Liver (tissue), 9 donors: ENCODE measurements around the gene CD79B. TPM values are rescaled to one million over a fixed set of nuclear protein-coding genes. Genes with fewer than 3 reads are reported as not detected.
A peak's percentile ranks its signal among the peaks of the same experiment; 100 is the strongest.
"Not testable (repeated sequence)": the region's sequence is repeated elsewhere in the genome, so short reads cannot be mapped to it uniquely, and the experiment has no call there.

Experiments used
- DNase-seq: peaks from one replicate; pipeline ENCODE4 v3.0.0-alpha.2; 2017; ENCODE audit warnings: low spot score
- H3K27ac ChIP-seq, 2 donors: one replicate each; pipeline ENCODE4 v1.7.0; 2013; ENCODE audit warnings: inconsistent platforms in 2 of 2, low read length in 2 of 2, control low read depth in 1 of 2, low read depth in 1 of 2, mild to moderate bottlenecking in 1 of 2
- H3K27me3 ChIP-seq, 4 donors: one replicate each; pipeline versions ENCODE4 v1.6.1 to v1.7.0; 2013; ENCODE audit warnings: low read length in 3 of 4, inconsistent platforms in 1 of 4, mild to moderate bottlenecking in 1 of 4, moderate library complexity in 1 of 4; ENCODE audit not compliant: control insufficient read depth in 4 of 4, insufficient read depth in 4 of 4
- H3K36me3 ChIP-seq, 4 donors: one replicate each; pipeline versions ENCODE4 v1.6.1 to v1.7.0; 2013; ENCODE audit warnings: low read length in 3 of 4, mild to moderate bottlenecking in 3 of 4, low read depth in 1 of 4, moderate library complexity in 1 of 4; ENCODE audit not compliant: control insufficient read depth in 4 of 4, insufficient read depth in 3 of 4
- H3K4me1 ChIP-seq, 4 donors: one replicate each; pipeline versions ENCODE4 v1.6.1 to v1.7.0; 2013; ENCODE audit warnings: low read length in 3 of 4, mild to moderate bottlenecking in 3 of 4, moderate library complexity in 1 of 4; ENCODE audit not compliant: control insufficient read depth in 4 of 4, insufficient read depth in 4 of 4
- H3K4me3 ChIP-seq, 3 donors: one replicate each; pipeline versions ENCODE4 v1.6.1 to v1.7.0; 2013; ENCODE audit warnings: low read length in 3 of 3, control low read depth in 1 of 3, low read depth in 1 of 3, mild to moderate bottlenecking in 1 of 3
- H3K9ac ChIP-seq, 2 donors: one replicate each; pipeline ENCODE4 v1.7.0; 2013; ENCODE audit warnings: low read length in 2 of 2, mild to moderate bottlenecking in 2 of 2, moderate library complexity in 2 of 2, control low read depth in 1 of 2, low read depth in 1 of 2
- H3K9me3 ChIP-seq, 4 donors: one replicate each; pipeline versions ENCODE4 v1.6.1 to v1.7.0; 2013; ENCODE audit warnings: low read length in 3 of 4; ENCODE audit not compliant: control insufficient read depth in 4 of 4
- EGR1 ChIP-seq, 2 donors: IDR thresholded peaks; 2 replicates each; pipeline ENCODE4 v1.6.1; 2016 to 2018; ENCODE audit warnings: antibody characterized with exemption in 2 of 2, low read depth in 2 of 2
- FOXA2 ChIP-seq: IDR thresholded peaks from 2 replicates; pipeline ENCODE4 v1.6.1; 2016; ENCODE audit warnings: antibody characterized with exemption
- GABPA ChIP-seq, 2 donors: IDR thresholded peaks in 1 of 2; conservative IDR thresholded peaks in 1 of 2; 2 replicates each; pipeline ENCODE4 v1.6.1; 2016; ENCODE audit warnings: antibody characterized with exemption in 2 of 2, mild to moderate bottlenecking in 1 of 2, moderate library complexity in 1 of 2
- HNF4G ChIP-seq: IDR thresholded peaks from 2 replicates; pipeline ENCODE4 v1.6.1; 2016; ENCODE audit warnings: antibody characterized with exemption
- NR2F2 ChIP-seq: IDR thresholded peaks from 2 replicates; pipeline ENCODE4 v1.6.1; 2016; ENCODE audit warnings: antibody characterized with exemption
- RXRA ChIP-seq, 2 donors: IDR thresholded peaks; 2 replicates each; pipeline ENCODE4 v1.6.1; 2017 to 2018; ENCODE audit warnings: antibody characterized with exemption in 2 of 2, mild to moderate bottlenecking in 1 of 2
- SP1 ChIP-seq: IDR thresholded peaks from 2 replicates; pipeline ENCODE4 v1.6.1; 2018; ENCODE audit warnings: antibody characterized with exemption, mild to moderate bottlenecking
- TAF1 ChIP-seq: conservative IDR thresholded peaks from 2 replicates; pipeline ENCODE4 v1.6.1; 2016; ENCODE audit warnings: antibody characterized with exemption, mild to moderate bottlenecking
- YY1 ChIP-seq: IDR thresholded peaks from 2 replicates; pipeline ENCODE4 v1.6.1; 2016; ENCODE audit warnings: antibody characterized with exemption, mild to moderate bottlenecking
- whole genome bisulfite sequencing: extraction: QIAGEN DNeasy Blood & Tissue Kit; methylation state at CpG from one replicate; pipeline ENCODE4 v1.1.7; 2013; 5-methylcytosine and 5-hydroxymethylcytosine counted together
- polyA plus RNA-seq, 2 donors: library from polyadenylated mRNA; stranded (reverse) in 1 of 2; unstranded in 1 of 2; fragments of 200-250 nt in 1 of 2; fragments of >200 nt in 1 of 2; fragmentation: Nextera tagmentation in 1 of 2; extraction: Ambion mirVana in 1 of 2; gene quantifications; one replicate each; pipeline versions ENCODE4 v1.2.1 to v1.2.3, GENCODE V29; 2013 to 2015
- total RNA-seq, 2 donors: library from RNA; depleted of rRNA; stranded (reverse); fragments of >200 nt; gene quantifications; one replicate each; pipeline ENCODE4 v1.2.3, GENCODE V29; 2014
- TF ChIP-seq, protein P1 (sequence below): IDR thresholded peaks from 2 replicates; pipeline ENCODE4 v1.6.1; 2016; ENCODE audit warnings: antibody characterized with exemption
- TF ChIP-seq, protein P2 (sequence below): fragments of 150-350 bp; IDR thresholded peaks from 2 replicates; pipeline ENCODE4 v1.5.1; 2017; ENCODE audit warnings: improper control_type of control experiment, low read depth, low read length; ENCODE audit not compliant: missing input control
- TF ChIP-seq, protein P3 (sequence below): IDR thresholded peaks from 2 replicates; pipeline ENCODE4 v1.6.1; 2016; ENCODE audit warnings: antibody characterized with exemption
- TF ChIP-seq, protein P4 (sequence below): IDR thresholded peaks from 2 replicates; pipeline ENCODE4 v1.6.1; 2016; ENCODE audit warnings: antibody characterized with exemption
- TF ChIP-seq, protein P5 (sequence below): IDR thresholded peaks from 2 replicates; pipeline ENCODE4 v1.6.1; 2016; ENCODE audit warnings: antibody characterized with exemption, mild to moderate bottlenecking
- donor health status: healthy.
- donor health status: healthy.
- donor health status: healthy.
- donor health status: healthy.
- donor health status: healthy.

The CD79B gene
- total and polyA plus RNA-seq, 4 donors: 1.3 to 6.5 (median 3.5) TPM

DNA sequence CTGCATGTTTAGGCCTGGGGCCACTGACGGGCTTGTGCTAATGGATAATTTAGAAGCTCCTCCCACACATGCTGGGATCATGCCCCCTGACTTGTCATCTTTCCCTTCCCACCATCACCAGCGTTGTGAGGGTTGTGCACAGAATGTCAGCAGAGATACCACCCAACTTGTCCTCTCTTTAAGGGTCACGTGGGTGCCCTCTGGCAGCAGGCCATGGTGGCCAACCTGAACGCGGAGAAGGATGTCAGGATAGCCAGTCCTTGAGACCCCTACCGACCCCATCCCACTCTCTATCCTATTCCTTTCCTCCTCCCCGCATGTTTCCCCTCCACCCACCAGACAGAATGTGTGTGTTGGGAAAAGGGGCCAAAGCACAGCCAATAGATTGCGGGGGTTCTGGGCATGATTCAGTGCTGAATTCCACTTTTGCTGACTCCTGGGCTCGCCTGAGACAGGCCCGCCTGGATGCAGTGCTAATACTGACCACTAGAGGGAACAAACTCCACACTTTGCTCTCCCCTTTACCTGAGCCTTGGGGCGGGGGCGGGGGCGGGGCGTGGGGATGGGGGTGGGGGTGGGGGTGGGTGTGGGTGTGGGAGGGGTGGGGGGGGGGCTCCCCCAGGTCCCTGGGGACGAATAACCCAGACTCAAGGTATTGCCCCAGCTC is 50.1 kb downstream of the CD79B start, which contains the start of gene GH2:
Gene GH2, minus strand, starts transcription at position 10 of the 667 bp plus-strand sequence. CDS start 143 bp downstream, outside the sequence.
- no peaks in the 10 kb centered on the region for H3K4me1 ChIP-seq
- 36% methylated on average over 15 of the region's 15 CpGs for WGBS
- DNase-seq: peak; percentile 64
- H3K9ac ChIP-seq: no peak within 1 kb of the TSS
- no peak within 1 kb of the TSS for H3K4me3 ChIP-seq
- TF ChIP-seq NR2F2 (no peak), RXRA (IDR thresholded peaks at IDR 0.05) (no peak), TAF1 (no peak), GABPA (IDR thresholded peaks at IDR 0.05 in 1 of 2, conservative IDR thresholded peaks at IDR 0.05 in 1 of 2) (no peak)
- TF ChIP-seq, protein P1, sequence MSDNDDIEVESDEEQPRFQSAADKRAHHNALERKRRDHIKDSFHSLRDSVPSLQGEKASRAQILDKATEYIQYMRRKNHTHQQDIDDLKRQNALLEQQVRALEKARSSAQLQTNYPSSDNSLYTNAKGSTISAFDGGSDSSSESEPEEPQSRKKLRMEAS: no peak
- TF ChIP-seq, protein P2, sequence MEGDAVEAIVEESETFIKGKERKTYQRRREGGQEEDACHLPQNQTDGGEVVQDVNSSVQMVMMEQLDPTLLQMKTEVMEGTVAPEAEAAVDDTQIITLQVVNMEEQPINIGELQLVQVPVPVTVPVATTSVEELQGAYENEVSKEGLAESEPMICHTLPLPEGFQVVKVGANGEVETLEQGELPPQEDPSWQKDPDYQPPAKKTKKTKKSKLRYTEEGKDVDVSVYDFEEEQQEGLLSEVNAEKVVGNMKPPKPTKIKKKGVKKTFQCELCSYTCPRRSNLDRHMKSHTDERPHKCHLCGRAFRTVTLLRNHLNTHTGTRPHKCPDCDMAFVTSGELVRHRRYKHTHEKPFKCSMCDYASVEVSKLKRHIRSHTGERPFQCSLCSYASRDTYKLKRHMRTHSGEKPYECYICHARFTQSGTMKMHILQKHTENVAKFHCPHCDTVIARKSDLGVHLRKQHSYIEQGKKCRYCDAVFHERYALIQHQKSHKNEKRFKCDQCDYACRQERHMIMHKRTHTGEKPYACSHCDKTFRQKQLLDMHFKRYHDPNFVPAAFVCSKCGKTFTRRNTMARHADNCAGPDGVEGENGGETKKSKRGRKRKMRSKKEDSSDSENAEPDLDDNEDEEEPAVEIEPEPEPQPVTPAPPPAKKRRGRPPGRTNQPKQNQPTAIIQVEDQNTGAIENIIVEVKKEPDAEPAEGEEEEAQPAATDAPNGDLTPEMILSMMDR: peak; percentile 68
- no peaks in the 10 kb centered on the region for H3K36me3 ChIP-seq
- no peaks in the 10 kb centered on the region for H3K27me3 ChIP-seq
- H3K27ac ChIP-seq: no peak within 1 kb of the TSS
- no peaks in the 10 kb centered on the region for H3K9me3 ChIP-seq

DNA sequence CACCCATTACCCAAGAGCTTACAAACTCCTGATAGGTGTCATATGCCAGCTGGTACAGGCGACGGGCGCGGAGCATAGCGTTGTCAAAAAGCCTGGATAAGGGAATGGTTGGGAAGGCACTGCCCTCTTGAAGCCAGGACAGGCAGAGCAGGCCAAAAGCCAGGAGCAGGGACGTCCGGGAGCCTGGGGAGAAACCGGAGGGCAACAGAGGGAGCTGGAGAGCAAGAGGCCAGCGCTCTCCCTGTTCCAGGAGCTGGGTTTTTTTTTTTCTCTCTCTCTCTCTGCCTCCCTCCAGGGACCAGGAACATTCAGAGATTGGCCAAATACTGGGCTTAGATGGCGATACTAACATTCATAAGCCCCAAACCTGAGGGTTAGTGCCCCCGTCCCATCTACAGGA is 50.8 kb downstream of the CD79B start:
- not testable (repeated sequence) for DNase-seq, H3K27me3 ChIP-seq, H3K27ac ChIP-seq, H3K4me3 ChIP-seq, H3K36me3 ChIP-seq, H3K4me1 ChIP-seq, H3K9ac ChIP-seq, H3K9me3 ChIP-seq
- 54% methylated on average over 11 of the region's 11 CpGs for WGBS

DNA sequence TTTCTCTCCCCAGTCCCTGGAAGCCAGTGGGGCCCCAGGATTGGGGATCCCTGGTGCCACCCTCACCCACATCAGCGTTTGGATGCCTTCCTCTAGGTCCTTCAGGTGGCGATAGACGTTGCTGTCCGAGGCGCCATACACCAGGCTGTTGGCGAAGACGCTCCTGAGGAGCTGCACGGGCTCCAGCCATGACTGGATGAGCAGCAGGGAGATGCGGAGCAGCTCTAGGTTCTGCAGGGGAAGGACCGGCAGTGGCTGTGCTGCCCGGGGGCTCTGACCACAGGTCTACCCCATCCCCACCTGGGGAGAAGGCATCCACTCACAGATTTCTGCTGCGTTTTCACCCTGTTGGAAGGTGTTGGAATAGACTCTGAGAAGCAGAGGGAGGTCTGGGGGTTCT is 51.4 kb downstream of the CD79B start:
- 87% methylated on average over 12 of the region's 12 CpGs for WGBS
- Histone ChIP-seq H3K27ac (no peak overlapping the region), H3K27me3 (no peaks in the 10 kb centered on the region), H3K36me3 (no peaks in the 10 kb centered on the region), H3K4me1 (no peaks in the 10 kb centered on the region), H3K9me3 (no peaks in the 10 kb centered on the region), H3K9ac (no peak overlapping the region), H3K4me3 (no peak overlapping the region)
- no peak for DNase-seq
- TF ChIP-seq, protein P3, sequence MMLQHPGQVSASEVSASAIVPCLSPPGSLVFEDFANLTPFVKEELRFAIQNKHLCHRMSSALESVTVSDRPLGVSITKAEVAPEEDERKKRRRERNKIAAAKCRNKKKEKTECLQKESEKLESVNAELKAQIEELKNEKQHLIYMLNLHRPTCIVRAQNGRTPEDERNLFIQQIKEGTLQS: no peak
- TF ChIP-seq SP1: no peak
- no peak for TF ChIP-seq TAF1
- TF ChIP-seq, protein P4, sequence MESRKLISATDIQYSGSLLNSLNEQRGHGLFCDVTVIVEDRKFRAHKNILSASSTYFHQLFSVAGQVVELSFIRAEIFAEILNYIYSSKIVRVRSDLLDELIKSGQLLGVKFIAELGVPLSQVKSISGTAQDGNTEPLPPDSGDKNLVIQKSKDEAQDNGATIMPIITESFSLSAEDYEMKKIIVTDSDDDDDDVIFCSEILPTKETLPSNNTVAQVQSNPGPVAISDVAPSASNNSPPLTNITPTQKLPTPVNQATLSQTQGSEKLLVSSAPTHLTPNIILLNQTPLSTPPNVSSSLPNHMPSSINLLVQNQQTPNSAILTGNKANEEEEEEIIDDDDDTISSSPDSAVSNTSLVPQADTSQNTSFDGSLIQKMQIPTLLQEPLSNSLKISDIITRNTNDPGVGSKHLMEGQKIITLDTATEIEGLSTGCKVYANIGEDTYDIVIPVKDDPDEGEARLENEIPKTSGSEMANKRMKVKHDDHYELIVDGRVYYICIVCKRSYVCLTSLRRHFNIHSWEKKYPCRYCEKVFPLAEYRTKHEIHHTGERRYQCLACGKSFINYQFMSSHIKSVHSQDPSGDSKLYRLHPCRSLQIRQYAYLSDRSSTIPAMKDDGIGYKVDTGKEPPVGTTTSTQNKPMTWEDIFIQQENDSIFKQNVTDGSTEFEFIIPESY: no peak
- TF ChIP-seq, protein P5, sequence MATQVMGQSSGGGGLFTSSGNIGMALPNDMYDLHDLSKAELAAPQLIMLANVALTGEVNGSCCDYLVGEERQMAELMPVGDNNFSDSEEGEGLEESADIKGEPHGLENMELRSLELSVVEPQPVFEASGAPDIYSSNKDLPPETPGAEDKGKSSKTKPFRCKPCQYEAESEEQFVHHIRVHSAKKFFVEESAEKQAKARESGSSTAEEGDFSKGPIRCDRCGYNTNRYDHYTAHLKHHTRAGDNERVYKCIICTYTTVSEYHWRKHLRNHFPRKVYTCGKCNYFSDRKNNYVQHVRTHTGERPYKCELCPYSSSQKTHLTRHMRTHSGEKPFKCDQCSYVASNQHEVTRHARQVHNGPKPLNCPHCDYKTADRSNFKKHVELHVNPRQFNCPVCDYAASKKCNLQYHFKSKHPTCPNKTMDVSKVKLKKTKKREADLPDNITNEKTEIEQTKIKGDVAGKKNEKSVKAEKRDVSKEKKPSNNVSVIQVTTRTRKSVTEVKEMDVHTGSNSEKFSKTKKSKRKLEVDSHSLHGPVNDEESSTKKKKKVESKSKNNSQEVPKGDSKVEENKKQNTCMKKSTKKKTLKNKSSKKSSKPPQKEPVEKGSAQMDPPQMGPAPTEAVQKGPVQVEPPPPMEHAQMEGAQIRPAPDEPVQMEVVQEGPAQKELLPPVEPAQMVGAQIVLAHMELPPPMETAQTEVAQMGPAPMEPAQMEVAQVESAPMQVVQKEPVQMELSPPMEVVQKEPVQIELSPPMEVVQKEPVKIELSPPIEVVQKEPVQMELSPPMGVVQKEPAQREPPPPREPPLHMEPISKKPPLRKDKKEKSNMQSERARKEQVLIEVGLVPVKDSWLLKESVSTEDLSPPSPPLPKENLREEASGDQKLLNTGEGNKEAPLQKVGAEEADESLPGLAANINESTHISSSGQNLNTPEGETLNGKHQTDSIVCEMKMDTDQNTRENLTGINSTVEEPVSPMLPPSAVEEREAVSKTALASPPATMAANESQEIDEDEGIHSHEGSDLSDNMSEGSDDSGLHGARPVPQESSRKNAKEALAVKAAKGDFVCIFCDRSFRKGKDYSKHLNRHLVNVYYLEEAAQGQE: no peak
- no peak for TF ChIP-seq RXRA (IDR thresholded peaks at IDR 0.05)
- TF ChIP-seq YY1: no peak
- TF ChIP-seq, protein P1: no peak
- TF ChIP-seq FOXA2: no peak
- no peak for TF ChIP-seq EGR1 (IDR thresholded peaks at IDR 0.05; ENCODE audit: low read depth in 2 of 2)
- no peak for TF ChIP-seq HNF4G
